ENCODE results near the gene RAD9A.

Gene RAD9A

DNA sequence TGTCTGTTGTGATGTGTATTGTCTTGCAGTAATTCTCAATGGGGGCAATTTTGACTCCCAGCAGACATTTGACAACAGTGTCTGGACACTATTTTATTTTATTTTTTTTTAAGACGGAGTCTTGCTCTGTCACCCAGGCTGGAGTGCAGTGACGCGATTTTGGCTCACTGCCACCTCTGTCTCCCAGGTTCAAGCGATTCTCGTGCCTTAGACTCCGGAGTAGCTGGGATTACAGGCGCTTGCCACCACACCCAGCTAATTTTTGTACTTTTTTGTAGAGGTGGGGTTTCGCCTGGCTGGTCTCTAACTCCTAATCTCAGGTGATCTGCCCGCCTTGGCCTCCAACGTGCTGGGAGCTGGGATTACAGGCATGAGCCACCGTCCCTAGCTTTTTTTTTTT is 37.9 kb downstream of the RAD9A start:
- DNase-seq = no peak

DNA sequence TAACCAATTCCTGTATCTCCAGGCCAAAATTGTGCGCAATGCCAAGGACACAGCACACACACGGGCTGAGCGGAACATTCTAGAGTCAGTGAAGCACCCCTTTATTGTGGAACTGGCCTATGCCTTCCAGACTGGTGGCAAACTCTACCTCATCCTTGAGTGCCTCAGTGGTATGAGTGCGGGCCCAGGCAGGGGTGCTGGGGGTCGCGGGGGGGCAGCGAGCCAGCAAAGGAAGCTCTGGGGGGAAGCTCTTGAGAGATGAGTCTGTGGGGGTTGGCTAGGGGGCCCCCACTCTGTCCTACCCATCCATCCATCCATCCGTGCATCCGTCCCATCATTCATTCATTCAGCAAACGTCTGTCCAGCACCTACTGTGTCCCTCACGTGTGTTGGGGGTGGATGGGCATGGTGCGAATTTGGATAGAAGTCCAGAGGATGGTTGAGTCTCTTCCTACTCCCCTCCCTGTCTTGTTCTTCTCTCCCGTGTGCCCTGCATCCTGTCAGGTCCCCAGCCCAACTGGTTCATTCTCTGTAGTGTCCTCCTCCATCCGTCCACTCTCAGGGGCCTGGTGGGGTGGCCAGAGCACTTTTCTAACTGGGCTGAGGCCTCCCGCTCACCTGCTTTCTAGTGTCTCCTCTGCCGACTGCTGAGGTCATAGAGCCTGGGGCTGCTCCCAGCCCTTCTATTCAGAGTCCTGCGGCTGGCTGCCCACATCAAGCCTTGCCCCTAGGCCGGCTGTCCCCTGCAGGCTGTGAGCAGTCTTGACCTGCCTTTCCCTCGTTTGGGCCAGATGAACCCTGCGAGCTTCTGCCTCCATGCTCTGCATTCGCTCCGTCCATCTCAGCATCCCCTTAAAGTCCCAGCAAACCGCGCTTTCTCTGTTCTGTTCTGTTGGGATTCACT is 39.8 kb downstream of the RAD9A start:
- DNase-seq = no peak

DNA sequence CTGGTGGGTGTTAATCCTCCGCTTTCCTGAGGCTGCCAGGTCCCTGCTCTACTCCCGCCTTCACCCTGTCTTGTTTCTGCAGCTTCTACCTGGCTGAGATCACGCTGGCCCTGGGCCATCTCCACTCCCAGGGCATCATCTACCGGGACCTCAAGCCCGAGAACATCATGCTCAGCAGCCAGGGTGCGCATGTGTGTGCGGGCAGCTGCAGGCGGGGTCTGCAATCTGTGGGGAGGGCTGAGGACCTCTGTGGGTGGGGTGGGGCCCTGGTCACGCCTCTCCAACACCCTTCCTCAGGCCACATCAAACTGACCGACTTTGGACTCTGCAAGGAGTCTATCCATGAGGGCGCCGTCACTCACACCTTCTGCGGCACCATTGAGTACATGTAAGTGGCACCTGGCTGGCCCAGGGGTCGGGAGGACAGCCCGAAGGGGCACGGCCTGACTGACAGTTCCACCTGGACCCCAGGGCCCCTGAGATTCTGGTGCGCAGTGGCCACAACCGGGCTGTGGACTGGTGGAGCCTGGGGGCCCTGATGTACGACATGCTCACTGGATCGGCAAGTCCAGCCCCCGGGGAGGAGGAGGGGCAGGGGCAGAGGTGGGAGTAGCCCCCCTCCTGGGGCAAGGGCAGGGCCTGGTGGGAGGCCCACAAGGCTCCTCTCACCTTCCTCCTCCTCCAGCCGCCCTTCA is 41.0 kb downstream of the RAD9A start:
- no peak for DNase-seq

DNA sequence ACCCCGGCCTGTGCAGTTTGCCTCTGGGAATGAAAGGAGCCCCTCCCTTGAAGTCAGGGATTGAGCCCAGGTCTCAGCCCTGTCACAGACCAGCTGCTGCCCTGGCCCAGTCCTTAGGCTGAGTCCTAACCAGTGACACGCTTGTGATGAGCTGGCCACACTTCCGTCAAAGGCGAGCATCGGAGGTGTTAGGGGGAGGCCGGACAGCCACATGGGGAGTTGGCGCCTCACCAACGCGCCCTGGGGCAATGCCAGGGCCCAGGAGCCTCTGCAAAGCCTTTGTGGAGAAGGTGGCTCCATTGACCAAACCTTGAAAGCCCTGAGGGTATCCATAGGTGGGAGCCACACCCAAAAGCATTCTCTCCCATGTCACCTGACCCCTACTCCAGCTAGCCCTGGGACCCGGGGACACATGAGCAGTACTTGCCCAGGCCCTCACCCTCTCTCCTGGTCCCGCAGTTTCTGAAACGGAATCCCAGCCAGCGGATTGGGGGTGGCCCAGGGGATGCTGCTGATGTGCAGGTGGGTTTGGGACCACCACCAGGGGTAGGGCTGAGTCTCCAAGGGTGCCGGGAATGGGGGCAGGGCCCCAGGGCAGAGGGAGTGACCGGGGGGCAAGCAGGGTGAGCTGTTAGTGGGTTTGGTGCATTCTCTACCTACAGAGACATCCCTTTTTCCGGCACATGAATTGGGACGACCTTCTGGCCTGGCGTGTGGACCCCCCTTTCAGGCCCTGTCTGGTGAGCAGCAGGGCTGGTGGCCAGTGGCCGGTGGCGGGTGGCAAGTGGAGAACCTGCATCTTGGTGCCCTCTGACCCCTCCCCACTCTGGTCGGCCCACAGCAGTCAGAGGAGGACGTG is 42.0 kb downstream of the RAD9A start:
- DNase-seq = no peak

DNA sequence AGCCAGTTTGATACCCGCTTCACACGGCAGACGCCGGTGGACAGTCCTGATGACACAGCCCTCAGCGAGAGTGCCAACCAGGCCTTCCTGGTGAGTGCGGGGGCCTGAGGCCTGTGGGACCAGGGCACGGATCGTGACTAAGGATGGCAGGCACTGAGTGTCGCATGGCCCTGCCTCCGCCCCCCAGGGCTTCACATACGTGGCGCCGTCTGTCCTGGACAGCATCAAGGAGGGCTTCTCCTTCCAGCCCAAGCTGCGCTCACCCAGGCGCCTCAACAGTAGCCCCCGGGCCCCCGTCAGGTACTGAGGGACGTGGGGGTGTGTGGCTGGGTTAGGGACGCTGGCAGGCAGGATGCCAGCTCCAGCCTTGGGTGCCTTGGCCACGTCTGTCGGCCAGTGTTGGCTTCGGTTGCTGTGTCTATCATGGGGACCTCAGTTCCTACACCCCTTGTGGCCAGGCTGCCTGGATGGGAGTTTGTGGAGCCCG is 42.7 kb downstream of the RAD9A start:
- no peak for DNase-seq

DNA sequence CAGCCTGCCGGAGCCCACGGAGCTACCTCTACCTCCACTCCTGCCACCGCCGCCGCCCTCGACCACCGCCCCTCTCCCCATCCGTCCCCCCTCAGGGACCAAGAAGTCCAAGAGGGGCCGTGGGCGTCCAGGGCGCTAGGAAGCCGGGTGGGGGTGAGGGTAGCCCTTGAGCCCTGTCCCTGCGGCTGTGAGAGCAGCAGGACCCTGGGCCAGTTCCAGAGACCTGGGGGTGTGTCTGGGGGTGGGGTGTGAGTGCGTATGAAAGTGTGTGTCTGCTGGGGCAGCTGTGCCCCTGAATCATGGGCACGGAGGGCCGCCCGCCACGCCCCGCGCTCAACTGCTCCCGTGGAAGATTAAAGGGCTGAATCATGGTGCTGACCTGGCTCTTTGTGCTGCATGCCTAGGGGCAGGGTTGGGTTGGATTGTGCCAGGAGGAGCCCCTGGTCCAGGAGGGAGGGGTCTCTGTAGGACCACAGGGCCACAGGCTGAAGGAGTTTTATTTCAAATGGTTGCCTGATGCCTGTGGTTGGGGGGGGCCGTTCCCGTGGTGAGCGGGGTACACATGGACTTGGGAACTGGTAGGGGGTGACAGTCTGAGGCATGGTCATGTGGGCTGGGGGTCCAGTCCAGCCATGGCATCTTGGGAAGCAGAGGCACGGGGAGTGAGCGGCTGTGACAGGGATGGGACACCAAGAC is 43.4 kb downstream of the RAD9A start:
- no peak for DNase-seq

DNA sequence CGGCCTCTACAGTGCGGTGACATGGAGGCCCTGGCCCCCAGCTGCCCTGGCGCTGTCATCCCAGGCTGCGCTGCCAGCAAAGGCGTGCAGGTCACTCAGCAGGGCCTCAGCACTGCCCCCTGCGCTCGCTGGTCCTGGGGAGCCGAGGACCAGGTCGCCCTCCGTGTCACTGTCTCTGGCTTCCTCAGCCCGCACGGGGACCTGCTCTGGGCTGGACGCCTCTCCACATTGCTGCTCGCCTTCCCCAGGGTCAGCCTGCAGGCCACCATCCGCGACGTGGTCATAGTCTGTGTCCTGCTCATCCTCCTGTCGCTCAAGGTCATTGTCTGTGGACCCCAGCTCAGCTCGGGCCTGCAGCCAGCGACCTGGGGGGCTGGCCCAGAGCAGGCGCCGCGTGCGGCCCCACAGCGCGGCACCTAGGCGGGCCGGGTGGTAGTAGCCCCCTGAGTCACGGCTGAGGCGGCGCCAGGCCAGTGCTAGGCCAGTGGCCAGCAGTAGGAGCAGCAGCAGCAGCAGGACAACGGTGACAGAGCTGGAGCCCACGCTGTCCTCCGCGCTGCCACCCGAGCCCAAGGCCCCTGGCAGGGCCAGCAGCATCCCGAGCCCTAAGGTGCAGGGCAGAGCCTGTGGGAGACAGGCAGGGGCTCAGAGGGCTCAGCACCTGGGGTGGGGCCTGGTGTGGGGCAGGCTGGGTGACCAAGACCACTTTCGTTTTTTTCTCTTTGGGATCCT is 44.1 kb downstream of the RAD9A start:
- DNase-seq = no peak

DNA sequence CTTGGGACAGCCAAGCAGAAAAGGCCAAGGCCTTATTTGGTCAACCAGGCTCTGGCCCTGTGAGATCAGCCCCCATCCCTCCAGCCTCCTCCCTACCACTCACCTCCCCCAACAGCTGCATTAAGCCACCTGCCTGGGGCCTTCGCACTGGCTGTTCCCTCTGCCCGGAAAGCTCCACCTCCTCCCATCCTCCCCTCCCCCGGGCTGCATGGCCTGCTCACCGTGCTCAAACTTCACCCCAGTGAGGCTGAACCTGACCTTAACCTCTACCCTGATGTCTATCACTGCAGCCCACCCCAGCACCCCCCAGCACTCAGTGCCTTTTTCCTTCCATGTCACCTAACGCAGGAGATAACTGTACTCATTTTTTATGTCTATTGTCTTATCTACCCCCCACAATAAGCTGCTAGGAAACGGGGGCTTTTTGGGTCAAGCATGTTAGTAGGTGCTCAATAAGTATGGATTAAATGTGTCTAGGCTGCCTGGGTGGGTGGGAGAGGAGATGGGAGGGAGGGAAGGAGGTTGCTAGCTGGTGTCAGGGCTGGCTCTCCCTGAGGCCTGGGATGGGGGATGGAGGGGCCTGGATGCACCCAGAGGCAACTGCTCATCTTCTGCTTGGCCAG is 44.8 kb downstream of the RAD9A start:
- no peak for DNase-seq

DNA sequence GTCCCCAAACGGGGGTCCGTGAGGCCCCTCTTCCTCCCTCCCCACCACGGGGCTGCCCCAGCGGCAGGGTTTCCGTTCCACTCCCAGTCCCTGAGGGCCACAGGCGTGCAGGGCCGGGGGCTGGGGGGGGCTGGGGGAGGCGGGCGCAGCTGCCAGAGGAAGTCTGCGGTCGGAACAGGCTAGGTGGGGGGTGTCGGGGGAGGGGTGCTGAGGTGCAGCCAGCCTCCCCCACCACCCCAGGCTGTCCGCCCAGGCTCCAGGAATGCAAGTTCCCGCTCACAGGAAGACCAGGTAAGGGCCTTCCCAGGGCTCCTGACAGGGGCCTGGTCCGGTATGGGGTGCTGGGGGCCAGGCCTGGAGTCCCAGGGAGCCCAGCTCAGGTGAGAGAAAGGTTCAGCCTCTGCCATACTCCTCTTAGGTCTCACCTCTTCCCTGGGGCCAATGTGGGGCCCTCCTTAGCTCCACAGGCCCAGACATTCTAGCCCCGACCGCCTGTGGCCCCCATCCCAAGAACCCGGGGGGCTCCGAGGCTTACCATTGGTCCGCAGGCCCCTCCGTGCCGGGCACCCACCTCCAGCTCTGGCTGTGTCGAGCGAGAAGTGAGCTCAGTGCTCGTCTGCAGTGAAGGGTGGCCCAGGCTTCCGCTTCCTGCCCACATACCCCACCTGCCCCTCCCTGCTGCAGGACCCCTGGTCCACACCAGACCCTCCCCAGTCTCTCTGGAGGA is 45.5 kb downstream of the RAD9A start, which contains the start of gene PTPRCAP:
TSS of gene PTPRCAP (minus strand) at position 601 of the 727 bp plus-strand sequence. CDS start at position 538, 63 bp downstream.
- no peak for DNase-seq

DNA sequence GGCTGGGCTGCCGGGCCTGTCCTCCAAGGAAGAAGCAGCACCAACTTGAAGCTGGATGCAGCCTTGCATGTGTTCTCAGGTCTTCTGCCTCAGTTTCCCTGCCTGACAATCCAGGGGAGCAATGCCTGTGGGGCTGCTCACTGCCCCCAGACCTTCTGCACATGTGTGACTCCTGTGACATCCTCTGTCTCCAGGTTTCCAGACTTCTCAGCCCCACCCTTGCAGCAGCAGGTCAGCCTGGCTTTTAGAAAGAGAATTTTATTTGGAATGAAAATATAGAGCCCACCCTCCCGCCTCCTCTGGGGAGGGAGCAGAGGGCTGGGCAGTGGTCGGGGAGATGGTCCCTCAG is 46.0 kb downstream of the RAD9A start:
- DNase-seq = no peak

DNA sequence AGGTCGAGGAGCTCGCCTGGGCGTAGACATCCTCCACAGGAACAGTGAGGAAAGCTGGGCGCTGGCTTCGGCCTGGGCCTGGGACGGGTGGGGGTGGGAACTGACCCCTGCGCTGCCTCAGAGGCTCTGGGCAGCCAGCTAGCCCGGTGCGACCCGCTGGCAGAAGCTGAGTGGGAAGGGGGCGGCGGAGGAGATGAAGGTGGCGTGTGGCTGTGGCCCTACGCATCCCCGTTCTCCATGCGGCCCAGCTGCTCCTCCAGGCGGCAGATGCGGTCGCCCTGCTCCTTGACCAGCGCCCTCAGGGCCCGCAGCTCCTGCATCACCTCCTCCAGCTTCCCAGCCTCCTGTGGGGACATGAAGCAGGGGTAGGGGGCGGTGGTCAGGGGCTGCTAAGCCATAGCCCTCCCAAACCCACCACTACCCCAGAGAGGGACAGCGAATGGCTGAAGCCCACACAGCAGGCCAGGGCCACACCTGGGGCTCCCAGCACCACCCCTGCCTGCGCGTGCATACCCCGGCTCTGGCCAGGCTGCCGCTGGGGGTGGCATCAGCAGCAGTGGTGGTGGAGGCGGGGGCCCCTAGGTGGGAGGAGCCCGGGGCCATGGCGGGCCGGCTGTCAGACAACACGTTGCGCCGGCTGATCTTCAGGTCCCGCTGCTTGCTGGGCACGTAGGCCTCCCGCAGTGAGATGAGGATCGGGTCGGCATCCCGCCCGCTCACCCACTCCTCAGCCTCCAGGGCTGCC is 46.5 kb downstream of the RAD9A start:
- no peak for DNase-seq

DNA sequence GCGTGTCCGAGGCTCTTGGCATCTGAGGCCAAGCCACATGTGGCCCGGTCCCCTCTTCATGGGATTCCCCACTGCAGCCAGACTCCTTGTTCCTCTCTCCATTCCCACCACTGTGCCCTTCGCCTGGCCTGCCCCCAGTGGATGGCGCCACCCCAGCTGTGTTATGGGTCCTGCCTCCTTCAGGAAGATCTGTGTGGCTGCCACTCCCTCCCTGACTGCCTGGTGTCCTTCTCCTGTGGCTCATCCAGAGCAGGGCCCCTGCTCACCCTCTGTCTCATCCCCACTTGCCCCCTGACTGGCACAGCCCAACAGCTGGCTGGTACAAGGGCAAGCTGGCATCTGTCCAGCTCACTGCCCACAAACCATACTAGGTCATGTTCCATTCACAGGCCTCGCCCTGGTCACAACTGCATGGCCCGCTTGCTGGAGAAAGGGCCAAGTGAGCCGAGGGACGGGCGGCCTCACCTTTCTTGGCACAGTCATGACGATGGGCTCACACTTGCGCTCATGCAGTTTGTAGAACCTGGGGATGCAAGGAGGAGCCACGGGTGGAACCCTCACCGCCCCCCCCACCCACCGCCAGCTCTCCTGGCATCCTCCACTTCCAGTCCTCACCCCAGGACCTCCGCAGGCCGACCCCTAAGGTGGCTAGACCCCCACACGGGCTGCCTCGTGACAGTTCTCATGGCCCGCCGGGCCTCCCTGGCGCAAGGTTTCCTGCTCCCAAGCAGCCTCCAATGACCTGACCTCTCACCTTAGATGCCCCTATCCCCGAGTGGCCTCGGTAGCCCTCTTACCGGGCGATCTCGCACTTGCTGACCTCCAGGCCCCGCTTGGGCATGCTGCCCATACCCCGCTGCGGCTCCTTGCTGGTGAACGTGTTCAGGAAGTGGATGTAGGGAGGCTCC is 47.8 kb downstream of the RAD9A start:
- no peak for DNase-seq

DNA sequence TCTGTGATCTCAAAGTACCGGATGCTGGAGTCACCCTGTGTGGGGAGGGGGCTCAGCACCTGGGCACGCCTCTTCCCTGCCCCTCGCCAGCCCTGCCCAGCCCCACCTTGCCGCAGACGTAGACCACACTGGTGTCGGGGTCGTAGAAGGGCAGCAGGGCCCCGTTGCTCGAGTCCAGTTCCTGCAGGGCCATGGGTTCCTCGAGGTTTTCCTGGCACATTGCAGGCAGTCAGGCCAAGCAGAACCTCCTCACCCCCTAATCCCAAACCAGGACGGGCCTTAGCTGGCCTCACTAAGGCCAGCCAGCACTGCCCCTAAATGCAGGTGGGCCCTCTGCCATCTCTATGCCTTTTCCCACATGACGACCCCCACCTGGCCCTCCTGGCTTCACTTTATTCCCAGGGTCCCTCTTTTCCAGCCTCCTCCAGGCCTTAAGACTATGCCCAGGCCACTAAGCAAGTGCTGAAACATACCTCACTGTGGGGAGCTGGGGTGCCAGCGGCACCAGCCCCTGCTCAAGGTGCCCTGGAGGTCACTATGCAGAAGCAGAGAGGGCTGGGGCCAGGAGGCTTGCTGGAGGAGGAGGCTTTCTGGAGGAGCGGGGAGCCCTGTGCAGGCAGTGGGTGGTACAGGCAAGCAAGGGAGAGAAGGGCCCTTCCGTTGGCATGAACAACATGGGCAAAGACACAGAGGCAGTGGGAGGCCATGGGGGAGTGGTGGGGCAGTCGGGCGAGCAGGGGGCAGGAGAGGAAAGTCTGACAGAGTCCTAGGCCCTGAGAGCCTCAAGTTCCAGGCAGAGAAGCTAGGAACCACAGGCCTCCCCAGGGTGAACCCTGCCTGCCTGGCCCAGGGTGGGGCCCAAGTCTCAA is 48.7 kb downstream of the RAD9A start:
- no peak for DNase-seq

DNA sequence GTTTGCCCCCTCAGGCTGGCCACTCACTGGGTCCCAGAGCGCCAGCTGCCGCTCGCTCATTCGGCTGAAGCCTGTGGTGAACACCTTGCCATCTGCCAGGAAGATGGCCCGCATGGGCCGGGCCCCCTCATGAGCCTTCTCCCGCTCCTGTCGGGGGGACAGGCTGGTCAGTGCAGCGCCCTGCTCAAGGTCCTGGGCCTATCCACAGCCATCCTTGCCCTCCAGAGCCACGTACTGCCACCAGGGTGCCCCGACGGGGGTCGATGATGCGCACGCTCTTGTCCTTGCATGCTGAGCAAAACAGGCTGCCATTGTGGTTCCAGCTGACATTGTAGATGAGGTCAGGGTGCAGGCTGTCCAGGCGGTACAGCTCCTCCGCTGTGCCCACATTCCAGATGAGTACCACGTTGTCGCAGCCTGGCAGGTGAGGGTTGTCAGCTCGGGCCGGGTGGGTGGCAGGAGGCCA is 49.3 kb downstream of the RAD9A start:
- no peak for DNase-seq

DNA sequence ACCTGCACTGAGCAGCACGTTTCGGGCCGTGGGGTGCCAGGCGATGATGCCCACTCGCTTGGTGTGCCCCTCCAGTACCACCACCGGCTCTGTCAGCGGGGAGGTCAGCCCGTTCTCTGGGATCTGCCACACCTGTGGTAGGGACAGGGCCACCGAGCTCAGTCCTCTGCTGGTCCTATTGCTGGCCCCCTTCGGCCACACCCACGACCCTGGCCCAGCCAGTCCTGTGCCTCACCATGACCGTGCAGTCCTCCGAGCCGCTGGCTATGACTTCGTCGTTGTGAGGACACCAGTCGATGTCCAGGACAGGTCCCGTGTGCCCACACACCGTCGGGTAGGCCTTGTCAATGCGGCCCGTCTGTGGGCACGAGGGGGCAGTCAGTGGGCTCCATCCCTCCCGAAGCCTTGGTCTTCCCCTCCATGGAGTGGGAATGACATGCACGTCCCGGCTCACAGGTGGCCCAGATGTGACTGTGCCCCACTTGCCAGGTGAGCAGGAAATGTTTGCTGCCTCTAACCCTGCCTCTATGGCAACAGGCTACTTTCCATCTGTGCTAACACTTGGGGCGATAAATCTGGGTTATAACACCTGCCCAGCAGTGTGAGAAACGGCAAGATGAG is 50.1 kb downstream of the RAD9A start:
- no peak for DNase-seq

DNA sequence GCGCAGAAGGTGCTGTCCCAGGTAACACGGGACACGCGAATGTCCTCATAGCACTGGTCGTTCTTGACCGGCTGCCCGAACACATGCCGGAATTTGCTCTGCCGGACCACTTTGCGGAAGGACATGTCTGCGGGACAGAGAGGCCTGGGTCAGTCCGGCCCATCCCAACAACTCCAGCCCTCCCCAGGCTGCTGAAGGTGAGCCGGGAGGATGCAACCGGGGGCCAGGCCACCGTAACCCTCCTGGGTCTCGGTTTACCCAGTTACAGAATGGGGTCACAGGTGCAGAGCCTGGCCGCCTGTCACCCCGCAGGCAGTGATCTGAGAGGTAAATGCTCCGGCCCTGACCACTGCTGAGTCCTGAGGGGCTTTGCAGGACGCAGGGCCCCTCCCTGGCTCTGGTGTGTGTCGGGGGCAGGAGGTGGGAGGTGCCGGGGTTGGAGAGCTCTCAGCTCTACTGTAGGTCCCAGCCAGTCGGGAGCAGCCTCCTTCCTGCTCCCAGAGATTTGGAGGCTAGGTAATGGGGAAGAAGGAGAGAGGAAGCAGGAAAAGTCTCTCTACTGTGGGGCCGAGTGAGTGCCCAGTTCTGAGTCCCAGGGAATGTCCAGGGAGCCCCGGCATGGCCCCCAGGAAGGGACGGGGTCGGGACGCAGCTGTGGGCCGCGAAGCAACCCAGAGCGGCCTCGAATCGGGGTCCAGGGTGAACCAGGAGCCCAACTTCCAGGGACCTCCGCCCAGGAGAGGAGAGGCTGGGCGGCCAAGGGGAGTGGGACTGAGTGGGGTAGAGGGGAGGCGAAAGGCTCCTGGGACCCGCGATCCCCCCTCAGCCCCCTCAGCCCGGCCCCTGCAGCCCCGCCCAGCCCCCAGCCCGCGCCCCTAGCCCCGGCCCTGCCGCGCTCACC is 51.0 kb downstream of the RAD9A start:
- no peak for DNase-seq

All from DMS 273 treated with DMSO at 0.1 percent for 48 hours (cell line).